PC-9 (cell line): Measurements from ENCODE around the gene ALDOB.

Experiments
- EZH2 ChIP-seq: fragments of 200-600 bp; sonication (generic); IDR thresholded peaks from 2 replicates; pipeline ENCODE4 v1.8.0; 2017; ENCODE audit warnings: antibody characterized with exemption, low read depth
- TF ChIP-seq, protein P1 (sequence below): fragments of 200-600 bp; sonication (generic); conservative IDR thresholded peaks from 2 replicates; pipeline ENCODE4 v1.6.1; 2017; ENCODE audit warnings: mixed run types, antibody characterized with exemption, mild to moderate bottlenecking, moderate library complexity

DNA sequence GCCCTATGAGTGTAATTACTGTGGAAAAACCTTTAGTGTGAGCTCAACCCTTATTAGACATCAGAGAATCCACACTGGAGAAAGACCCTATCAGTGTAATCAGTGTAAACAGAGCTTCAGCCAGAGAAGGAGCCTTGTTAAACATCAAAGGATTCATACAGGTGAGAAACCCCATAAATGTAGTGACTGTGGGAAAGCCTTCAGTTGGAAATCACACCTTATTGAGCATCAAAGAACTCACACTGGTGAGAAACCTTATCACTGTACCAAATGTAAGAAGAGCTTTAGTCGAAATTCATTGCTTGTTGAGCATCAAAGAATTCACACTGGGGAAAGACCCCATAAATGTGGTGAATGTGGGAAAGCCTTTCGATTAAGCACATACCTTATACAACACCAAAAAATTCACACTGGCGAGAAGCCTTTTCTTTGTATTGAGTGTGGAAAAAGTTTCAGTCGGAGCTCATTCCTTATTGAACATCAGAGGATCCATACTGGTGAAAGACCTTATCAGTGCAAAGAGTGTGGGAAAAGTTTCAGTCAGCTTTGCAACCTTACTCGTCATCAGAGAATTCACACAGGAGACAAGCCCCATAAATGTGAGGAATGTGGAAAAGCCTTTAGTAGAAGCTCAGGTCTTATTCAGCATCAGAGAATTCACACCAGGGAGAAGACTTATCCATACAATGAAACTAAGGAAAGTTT, 27.0 kb downstream of the ALDOB start:
- TF ChIP-seq, protein P1, sequence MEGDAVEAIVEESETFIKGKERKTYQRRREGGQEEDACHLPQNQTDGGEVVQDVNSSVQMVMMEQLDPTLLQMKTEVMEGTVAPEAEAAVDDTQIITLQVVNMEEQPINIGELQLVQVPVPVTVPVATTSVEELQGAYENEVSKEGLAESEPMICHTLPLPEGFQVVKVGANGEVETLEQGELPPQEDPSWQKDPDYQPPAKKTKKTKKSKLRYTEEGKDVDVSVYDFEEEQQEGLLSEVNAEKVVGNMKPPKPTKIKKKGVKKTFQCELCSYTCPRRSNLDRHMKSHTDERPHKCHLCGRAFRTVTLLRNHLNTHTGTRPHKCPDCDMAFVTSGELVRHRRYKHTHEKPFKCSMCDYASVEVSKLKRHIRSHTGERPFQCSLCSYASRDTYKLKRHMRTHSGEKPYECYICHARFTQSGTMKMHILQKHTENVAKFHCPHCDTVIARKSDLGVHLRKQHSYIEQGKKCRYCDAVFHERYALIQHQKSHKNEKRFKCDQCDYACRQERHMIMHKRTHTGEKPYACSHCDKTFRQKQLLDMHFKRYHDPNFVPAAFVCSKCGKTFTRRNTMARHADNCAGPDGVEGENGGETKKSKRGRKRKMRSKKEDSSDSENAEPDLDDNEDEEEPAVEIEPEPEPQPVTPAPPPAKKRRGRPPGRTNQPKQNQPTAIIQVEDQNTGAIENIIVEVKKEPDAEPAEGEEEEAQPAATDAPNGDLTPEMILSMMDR = no peak
- TF ChIP-seq EZH2 = no peak
